Pons (tissue), 1 donor: Measurements from ENCODE around the gene REG4.
"Not testable (repeated sequence)": the region's sequence is repeated elsewhere in the genome, so short reads cannot be mapped to it uniquely, and the experiment has no call there.

Source experiments
- DNase-seq: peaks from one replicate; pipeline ENCODE4 v3.0.0-alpha.2; 2016; ENCODE audit warnings: low spot score

Gene REG4

GRCh38 chr1:119806489-119806888 lies 4.8 kb downstream of the REG4 start:
- no peak for DNase-seq

DNA sequence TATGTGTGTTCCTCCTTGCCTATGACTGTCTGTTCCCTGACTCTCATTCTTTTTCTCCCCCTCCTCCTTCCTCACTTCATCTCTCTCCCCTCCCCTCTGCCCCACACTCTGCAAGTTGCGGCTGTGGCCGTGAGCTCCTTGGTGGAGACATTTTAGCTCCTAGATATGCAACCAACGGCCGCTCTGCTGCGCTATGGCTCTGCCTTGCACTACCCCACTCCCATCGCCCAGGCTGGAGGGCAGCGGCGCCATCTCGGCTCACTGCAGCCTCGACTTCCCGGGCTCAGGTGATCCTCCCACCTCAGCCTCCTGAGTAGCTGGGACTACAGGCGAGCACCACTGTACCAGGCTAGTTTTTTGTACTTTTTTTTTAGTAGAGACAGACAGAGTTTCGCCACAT lies 5.5 kb downstream of the REG4 start:
- DNase-seq = no peak

GRCh38 chr1:119805247-119805646 lies 6.0 kb downstream of the REG4 start:
- DNase-seq = no peak

GRCh38 chr1:119799599-119800177 lies 11.6 kb downstream of the REG4 start:
- DNase-seq = no peak

DNA sequence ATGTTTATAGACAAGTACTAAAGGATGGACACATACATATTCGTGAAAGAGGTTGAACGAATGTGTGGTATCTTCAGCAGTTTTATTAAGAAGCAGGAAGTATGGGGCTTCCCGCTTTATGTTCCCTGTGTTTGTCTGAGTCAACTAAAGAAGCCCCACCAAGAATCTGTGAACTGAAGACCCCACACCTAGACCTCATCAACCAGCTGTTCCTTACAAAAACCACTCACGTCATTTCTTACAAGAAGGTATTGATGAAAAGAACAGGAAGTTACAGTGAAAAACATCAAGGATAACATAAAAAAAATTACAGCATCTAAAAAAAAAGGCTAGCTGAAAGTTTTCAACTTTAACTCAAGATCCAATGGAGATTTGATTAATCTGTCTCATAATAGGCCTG lies 12.3 kb downstream of the REG4 start:
- no peak for DNase-seq

DNA sequence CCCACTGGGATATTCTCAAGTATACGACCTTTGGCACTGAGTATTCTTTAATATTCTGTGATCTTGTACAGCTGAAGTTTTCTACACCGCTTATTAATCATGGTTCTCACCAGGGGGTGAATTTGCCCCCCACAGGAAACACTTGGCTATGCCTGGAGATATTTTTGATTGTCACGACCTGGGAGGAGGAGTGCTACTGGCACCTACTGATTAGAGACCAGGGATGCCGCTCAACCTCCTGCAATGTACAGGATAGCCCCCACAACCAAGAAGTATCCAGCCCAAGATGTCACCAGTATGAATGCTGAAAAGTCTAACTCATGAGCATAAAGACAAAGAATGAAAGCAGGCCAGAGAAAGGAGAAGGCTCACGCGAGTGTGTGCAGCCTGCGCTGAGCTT lies 13.7 kb downstream of the REG4 start:
- DNase-seq = no peak

DNA sequence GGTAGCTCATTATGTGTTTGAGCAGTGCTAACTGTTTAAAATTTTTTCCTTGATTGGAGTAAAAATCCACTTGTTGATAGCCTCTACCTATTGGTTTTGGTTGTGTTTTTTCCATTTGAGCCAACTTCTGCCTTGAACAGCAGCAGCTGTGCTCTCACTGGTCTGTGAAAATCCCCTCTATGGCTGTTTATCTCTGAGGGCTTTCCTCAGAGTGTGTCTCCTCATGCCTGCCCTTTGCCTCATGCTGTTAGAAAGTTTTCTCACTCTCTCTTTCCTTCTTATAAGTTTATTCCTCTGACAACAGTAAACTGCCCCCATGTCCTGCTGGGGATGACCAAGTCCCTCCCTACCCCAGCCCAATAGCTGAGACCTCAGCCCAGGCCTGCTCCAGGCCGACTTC lies 14.1 kb downstream of the REG4 start:
- no peak for DNase-seq

GRCh38 chr1:119795261-119796200 lies 15.7 kb downstream of the REG4 start:
- DNase-seq = no peak

- no peak for DNase-seq
These were observed 16.4 kb downstream of the REG4 start for GRCh38 chr1:119794876-119795240.

- DNase-seq = no peak
These were observed 16.9 kb downstream of the REG4 start for GRCh38 chr1:119794230-119794875.

DNA sequence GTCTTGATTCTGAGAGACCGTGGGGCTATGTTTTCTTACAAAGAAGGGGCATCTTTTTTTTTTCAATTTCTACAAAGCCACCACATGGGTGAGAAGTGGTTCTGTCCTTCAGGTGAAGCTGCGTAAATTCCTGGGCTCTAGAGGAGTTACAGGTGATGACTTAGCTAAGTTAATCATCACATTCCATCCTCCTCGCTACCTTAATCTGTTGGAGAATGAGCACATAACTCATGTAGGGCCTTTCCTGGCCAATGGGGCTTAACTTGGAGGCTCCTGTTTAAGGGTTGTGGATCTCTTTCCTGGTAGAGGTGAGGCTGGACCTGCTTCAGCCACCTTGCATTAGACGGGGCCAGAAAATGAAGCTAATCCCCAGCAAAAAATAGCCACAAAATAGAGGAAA lies 19.9 kb downstream of the REG4 start:
- DNase-seq = no peak

DNA sequence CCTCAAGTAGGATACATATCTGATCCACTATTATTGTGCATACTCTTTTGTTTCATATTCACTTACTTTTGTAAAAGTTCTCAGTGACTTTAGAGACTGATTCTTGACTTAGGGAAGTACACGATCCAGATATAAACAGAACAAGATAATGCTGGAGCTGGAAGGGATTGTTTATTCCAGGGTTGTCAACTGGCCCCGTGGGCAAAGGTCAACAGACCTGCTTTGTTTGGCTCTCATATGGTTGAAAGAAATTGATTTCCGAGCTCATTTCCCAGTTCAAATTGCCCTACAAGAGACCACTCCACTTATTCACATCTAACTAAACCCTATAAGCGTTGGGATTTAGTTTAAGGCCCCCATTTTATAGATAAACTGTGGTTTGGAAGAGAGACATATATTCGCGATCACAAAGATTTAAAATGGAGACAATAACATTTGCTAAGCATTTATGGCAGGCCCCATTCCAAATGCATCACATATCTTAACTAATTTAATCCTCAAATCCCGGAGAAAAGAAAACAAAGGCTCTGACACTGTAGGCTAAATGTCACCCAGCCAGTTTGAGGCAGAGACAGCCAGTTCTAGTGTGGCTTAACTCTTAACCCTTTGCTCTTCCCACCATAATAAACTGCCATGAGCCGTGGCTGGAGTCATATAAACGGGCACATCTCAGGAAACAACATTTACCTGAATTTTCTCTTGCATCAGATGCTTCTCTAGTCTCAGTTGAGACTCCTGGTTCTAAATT lies 20.6 kb downstream of the REG4 start:
- DNase-seq = no peak

DNA sequence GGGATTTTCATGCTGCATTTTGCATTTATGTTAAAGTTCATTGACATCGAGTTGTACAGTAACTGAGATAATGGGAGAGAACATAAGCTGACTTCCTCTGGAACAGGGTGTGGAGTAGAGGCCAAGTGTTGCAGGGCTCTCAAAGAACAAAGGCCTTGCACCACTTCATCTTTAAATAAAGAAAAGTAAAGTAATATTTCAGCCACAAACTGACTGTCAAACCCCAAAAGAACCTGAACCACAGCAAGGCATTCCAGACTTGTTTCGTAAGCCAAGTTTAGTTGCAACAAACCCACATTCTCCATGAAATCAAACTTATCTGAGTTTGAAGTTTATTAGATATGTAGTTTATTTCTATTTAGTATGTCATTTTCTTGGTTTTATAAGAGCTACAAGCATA lies 23.5 kb downstream of the REG4 start:
- no peak for DNase-seq

- not testable (repeated sequence) for DNase-seq
These were observed 24.7 kb downstream of the REG4 start for GRCh38 chr1:119786473-119787050.

- not testable (repeated sequence) for DNase-seq
These were observed 25.2 kb downstream of the REG4 start for GRCh38 chr1:119786046-119786445.

GRCh38 chr1:119784191-119784781 lies 27.0 kb downstream of the REG4 start:
- no peak for DNase-seq

- DNase-seq = no peak
These were observed 27.7 kb downstream of the REG4 start for GRCh38 chr1:119783354-119784185.

DNA sequence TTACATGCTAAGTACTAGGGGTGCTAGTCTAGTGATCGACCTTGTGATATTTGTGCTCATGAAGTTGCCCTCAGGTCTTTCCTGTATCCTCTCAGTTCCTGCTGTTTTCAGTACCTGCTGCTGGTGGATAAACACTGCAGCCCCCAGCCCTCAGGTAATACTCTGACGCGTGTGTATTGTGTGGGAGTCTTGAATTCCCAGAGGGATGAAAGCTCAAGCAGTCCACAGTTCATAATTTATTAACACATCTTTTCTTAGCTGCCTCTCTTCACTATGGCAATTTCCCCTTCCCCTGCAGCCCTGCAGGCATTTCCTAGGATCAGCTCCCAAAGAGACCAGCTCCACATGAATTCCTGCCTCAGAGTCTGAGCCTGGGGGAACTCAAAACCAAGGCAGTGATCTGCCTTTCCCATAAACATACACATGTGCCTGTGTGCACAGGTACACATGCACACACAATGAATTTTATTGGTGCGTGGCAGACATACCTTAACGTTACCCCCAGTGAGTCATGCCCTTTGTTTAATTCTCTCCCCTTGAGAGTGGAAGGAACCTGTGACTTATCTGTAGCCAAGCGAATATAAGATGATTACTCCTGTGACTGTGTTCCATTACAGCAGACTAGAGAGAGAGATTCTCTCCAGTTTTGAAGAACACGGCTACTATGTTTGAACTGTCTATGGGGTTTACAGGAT lies 28.5 kb downstream of the REG4 start:
- no peak for DNase-seq

- no peak for DNase-seq
These were observed 29.6 kb downstream of the REG4 start for GRCh38 chr1:119781434-119782210.
